OCI-M1 (cell line): Measurements from ENCODE around the gene TSHB.
A peak's percentile ranks its signal among the peaks of the same experiment; 100 is the strongest.

ENCODE experiments used
- DNase-seq: peaks from one replicate; lab custom pipeline; 2025; lab: John Stamatoyannopoulos, UW

TSHB gene

DNA sequence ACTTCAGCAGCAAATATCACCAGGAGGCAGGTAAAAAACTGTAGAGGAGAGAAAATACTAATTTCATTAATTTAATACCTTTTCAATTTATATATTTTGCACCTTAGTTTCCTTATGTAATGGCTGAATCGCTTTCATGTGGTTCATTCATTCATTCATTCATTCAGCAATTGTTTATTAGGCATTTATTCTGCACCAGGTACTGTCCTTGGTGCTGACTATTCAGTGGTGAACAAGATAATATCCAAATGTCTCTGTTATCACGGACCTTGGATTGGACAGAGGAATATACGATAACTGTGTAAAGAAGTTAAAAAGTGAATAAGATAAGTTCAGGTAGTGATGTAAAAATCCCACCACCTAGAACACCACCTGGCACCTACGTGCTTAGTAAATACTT, 30.9 kb downstream of the TSHB start:
- peak; percentile 6 for DNase-seq

DNA sequence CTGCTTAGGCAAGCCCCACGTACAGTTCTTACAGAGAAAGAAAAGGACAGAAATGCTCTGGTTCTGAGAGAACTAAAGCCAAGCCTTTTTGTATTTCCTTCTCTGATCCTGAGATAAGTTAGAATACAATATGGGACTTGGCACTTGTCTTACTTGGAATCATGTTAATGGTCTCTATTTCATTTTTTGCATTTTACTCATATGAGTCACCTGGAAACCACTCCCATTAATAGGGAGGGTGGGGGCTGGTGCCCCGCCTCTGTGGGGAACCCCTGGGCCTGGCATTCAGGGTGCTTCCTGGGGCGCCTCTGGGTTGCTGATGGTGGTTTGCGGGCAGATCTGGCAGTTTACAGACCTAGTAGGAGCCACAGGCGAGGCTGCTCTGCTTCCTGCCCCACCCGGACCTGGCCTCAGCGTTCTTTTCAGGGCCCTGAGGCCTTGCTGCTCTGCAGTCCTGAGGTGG, 32.9 kb downstream of the TSHB start:
- no peak for DNase-seq

DNA sequence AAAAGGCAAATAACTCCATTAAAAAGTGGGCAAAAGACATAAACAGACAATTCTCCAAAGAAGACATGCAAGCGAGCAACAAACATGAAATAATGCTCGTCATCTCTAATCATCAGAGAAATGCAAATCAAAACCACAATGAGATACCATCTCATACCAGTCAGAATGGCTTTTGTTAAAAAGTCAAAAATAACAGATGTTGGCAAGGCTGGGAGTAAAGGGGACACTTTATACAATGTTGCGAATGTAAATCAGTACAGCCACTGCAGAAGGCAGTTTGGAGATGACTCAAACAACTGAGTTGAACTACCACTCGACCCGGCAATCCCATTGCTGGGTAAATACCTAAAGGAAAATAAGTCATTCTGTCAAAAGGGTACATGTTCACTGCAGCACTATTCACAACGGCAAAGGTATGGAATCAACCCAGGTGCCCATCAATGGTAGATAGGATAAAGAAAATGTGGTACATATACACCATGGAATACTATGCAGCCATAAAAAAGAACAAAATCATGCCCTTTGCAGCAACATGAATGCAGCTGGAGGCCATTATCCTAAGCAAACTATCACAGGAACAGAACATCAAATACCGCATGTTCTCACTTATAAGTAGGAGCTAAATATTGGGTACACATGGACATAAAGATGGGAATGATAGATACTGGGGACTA, 33.7 kb downstream of the TSHB start:
- no peak for DNase-seq

DNA sequence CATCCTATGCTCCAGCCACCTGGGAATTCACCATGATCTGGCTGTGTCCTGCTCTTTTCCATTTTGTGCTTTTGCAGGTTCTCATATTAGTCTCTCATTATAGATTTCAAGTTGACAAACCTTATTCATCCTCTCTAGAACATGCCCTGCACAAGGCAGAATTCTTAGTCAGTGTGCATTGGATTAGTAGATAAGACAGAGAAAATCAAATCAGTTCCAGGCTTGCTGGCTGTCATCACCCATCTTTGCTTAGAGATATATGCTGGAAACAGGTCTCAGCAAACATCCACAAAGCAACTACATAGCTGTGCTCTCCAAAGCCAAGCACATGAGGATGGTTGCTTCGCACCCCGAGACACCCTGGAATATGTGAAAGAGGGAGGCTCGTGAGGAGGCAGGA, 34.8 kb downstream of the TSHB start:
- DNase-seq: no peak

DNA sequence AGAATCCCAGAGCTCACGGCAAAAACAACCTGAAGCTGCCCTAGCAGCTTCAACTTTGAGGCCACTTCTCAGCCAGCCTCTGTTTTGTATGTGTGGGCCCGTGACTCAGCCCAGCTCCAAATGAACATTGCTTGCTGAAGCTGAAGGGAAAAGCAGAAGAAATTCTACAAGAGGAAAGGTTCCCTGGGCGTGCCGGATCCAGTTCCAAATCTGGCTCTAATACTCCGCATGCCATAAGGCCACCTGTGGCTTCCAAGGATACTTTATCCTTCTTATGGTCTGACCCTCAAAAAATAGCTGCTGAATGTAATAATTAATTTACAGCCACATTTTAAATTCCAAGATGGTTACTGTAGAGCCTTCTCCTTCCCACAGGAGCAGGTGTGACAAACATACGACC, 35.4 kb downstream of the TSHB start:
- no peak for DNase-seq

DNA sequence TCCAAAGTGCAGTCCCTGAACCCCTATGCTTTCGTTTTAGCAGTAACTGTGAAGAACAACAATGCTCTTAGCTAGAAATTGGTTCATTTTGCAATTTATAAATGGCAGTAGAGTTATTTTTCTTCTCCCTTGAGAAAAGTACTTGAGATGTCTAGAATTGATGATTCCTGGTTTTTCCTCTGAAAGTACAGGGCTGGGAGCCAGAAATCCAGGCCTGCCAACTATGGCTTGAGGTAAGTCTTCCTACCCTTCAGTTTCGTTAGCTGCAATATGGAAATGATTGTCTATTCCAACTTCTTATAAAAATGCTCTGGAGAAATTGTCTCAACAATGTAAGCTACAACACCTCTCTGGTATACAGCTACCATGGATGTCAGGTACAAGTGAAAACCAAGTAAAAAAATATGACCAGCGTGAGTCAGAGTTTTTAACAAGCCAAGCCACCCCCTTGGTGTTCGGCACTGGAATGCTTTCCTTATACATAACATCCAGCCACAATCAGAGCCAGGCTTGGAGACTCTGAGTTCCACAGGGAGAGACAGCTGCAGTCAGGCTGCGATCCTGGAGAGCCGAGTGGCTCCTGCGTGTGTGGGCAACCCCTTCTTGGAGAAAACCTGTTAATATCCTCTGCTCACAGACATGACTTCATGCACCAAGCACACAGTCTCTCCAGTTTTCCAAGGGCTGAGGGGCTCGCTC, 37.7 kb downstream of the TSHB start:
- DNase-seq: no peak

DNA sequence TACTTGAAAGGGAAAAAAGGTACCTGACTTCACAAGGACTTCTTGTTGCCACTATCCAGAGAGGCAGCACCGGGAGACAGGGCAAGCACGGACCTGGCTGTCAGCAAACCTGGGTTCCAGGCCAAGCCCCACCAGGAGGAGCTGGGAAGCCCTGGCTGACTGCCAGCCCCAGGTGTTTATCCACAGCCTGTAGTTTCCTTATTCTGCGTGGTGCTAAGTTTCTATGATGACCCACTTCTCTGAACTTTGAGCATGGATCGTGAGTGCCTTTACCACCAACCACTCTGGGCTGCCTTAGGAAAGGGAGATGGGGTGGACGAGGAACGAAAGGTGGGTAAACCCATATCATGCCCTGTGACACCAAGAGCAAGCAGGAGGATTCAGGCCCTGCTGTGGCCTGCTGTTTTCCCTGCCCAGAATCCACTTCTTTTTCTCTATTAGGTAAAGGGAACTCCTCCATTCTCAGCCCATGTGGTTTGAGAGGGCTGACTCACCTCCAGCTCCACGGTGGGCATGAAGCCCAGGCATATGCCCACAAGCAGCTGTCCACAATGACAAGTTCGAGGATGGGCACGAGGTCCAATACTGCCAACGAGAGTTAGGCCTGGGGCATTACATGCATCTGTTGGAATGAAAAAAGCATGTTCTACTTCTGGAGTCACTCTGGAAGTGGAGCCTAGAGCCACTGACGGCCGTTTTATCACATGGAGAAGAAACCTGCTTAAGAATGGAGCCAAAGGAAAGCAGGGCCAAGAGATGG, 39.4 kb downstream of the TSHB start:
- no peak for DNase-seq

DNA sequence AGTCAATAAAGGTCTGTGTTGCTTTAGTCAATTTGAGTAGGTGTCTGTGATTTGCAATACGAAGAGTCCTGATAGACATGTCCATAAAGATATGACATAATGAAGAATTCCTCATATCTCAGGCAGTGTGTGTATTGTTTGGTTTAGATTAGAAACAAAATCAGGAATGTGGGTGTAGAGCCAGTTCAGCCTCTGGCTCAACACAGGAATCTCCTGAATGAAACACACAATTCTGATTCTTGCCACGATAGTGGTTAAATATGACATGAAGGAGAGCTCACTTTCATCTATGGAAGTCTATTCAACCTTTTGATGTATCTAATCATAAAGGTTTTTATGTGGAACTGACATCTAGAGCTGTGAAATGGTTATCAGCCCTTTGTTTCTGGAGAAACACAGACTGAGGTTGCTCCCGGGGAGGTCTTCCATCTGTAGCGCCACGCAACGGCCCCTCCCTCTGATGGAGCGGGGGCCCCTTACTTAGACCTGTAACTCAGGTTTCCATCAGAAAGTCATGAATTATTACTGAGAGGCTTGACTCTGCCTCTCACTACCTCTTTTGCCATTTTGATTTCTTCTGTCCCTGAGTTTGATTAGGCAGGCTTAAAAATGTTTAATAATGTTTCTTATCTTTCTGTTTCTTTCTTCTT, 40.2 kb downstream of the TSHB start:
- DNase-seq: no peak

DNA sequence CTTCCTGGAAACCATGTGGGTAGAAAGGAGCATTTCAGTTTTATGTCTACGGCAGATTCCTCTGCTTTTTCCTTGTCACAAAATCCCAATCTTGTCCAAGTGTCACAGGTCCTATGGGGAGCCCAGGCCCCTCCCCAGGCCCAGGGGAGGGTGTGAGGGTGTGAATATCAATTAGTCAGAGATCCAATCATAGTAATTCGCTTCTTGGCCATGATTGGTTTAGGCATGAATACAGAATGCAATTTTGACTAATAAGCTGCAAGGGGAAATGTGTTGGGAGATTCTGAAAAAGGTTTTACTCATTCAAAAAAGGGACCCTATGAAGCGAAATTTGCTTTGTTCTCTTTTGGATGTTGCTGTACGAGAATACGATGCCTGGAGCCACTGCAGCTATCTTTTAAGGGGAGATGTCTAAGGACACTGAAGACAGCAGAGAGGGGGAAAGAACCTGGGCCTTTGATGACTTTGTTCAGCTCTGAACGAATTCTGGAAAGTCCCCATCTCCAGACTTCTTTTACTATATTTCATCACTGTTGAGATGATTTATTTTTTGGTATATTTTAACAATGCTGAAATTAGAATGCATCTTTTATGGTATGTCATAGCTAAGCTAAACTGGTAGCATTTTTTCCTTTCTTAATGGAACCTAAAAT, 41.5 kb downstream of the TSHB start:
- no peak for DNase-seq

DNA sequence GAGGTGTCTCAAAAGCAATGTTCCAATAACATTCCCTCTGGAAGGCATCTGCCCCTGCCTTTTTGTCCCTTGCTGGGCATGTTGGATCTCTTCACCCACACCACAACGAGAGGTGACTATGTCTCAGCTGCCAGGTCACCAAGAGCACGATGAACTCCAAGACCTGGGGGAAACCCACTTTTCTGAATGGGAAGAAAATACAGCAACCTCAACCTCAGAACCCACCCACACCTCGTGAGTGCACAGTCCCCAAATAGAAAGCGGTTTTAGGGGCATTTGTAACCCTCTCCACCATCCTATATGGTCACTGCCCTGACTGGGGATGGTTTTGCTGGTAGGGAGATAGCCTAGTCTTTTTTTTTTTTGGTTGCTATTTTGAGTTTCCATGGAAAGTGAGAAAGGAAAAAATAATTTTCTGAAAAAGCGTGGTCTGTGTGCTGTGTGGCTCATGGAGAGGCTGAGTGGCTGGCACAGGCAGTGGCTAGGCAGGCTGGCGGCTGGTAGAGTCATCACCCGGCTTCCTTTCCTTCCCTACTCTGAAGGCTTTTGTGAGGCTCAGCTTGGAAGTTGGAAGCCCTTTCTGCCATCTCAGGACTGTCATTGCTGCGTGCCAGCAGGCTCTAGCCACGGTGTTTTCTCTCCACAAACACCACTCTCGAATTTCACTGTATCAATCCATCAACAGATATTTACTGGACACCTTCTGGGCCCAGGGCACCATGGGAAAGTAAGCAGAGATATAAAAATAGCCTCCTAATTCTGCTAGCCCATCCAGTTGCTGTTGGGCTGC, 43.9 kb downstream of the TSHB start:
- DNase-seq: no peak

DNA sequence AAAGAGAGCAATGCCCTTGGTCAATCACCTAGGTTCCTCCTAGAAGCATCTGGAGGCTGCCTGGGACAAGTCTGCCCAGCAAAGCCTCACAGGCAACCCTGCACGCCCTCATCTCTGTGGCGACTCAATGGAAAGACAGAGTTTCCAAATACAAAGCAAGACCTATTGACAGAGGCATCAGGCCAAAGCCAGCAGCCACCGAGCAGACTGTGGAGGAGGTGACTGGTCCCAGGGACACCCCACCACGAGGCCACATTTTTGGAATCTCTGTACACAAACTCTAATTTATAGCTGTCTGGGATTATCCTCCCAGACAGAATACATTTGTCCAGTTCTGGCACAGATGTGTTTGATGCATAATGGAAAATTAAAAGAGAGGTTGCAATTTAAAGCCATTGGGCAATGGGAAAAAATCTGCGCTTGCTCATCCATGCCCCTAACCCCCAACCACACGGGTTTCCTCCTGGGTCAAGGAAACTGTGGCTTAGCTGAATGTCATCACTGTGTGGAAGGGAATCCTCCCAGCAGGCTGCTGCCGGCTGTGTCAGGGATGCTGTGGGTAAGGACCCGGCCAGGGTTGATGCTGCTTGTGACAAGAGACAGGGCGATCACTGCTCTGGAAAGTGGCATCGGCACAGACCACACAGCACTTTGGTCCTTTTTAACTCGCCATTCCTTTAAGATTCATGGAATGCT, 45.4 kb downstream of the TSHB start:
- no peak for DNase-seq

DNA sequence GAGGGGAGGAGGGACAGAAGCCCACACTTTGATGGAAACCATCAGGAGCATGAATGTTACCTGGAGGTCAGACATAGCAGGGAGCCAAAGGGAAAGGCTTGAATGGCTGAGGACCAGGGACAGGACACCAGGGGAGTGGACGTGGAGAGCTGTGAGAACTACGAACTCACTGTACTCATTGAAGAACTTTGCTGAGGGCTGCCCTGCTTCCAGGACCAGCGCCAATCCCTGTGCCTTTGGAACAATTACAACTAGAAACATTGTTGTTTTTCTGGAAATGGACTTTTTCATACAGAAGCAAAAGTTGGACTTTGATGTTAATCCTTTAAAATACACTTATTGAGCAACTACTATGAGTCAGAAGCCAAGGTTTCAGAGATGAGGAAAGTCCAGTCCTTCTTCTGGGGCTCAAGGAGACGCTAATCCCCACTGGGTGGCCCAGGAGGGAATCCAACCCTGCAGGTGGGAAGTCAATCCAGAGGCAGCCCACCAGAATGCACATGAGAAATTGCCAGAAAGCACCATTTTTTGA, 46.8 kb downstream of the TSHB start:
- no peak for DNase-seq

DNA sequence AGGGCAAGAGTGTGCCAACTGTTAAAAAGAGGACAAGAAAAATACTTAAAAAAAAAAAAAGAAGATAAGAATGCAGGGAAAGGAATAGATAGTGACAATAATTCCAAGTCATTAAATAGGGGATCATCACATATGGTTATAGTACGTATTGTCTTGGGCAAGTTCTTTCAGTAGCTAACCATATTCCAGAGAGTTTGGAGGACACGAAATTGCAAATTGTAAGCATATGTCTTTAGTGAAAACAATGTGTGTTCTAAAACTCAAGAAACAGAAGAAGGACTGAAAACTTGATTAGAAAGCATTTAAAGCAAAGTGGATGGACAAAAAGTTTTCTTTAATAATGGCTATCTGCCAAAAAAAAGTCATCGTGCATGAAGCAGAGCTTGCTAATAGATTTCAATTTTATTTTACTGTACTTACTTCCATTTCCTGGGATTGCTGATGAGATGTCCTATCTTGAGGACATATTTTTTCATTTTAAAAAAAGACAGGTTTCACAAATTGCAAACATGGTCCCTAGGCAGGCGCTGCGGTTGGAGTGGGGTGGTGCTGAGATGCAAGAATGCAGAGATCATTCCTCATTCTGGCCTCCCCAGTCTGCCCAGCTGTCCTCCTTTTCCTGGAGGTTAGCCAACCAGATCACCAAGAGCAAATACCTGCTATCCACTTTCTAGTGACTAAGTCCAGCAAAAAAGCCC, 47.8 kb downstream of the TSHB start:
- no peak for DNase-seq

DNA sequence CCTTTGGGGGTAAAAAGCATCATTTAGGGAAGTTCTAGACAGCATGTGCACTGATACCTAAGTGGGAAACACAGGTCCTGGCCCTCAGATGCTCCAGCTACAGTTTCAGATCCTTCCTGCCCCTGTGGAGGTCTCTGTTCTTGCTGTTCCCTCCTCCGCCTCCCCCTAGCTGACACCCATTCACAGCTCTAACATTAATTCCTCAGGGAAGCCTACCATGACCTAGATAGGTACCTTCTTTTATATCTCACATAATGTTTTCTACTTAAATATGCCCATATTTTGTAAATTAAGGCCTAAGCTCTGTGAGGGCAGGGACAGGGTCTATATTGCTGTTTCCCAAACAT, 48.3 kb downstream of the TSHB start:
- no peak for DNase-seq

DNA sequence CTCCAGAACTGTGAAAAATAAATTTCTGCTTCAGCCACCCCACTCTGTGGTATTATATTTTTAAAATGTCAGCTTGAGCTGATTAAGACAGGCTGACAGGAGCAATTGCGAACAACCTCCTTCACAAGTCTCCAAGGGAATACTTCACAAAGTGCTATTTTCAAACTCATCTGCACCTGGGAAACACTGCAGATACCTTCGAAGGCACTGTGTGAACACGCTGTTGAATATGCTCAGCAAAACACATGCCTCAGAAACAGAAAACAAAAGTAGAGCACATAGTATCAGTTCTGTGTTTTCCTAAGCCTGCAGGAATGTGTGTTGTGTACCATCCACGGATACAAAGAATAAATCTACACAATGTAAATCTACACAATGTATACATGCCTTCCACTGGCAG, 49.1 kb downstream of the TSHB start:
- no peak for DNase-seq

DNA sequence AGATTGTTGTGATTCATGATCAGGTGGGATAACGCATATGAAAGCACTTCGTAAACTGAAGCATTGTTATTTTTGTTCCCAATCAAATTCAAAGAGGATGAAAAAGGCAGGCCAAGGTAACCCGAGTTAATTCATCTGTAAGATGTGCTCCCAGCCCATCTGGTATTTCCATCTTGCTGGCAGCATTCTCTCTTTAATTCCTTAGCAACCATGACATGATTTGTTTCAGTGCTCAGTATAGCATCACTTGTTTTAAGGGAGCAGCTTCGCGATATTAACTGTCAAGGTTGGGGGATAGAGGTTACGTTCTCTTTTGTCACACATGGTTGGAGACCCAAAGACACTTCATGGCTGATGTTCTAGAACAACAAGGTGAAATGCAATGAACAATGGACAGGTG, 53.3 kb downstream of the TSHB start:
- no peak for DNase-seq
